ENCODE data around the gene LRP1-AS. TPM values are rescaled to one million over a fixed set of nuclear protein-coding genes. Genes with fewer than 3 reads are reported as not detected.
A peak's percentile ranks its signal among the peaks of the same experiment; 100 is the strongest.

LRP1-AS gene
- polyA plus RNA-seq, 3 donors from 2014 or later = not detected

DNA sequence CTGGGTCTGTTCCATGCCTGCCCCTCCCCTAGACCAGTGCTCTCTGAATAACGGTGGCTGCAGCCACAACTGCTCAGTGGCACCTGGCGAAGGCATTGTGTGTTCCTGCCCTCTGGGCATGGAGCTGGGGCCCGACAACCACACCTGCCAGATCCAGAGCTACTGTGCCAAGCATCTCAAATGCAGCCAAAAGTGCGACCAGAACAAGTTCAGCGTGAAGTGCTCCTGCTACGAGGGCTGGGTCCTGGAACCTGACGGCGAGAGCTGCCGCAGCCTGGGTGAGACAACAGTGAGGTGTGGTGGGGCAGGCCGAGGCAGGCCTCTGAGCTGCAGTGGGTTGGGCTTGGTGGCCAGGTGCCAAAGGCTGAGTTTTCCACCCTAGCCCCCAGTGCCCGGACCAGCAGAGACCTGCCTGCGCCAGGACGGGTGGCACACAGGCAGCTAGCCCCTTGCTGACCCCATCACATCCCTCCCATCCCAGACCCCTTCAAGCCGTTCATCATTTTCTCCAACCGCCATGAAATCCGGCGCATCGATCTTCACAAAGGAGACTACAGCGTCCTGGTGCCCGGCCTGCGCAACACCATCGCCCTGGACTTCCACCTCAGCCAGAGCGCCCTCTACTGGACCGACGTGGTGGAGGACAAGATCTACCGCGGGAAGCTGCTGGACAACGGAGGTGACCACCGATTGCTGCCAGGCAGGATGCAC, 28.2 kb upstream of the LRP1-AS start:
- H3K4me1 Mint-ChIP-seq = no peaks in the 10 kb centered on the region
- H3K27ac Mint-ChIP-seq = no peak overlapping the region
- no peaks in the 10 kb centered on the region for H3K9me3 Mint-ChIP-seq
- H3K27me3 Mint-ChIP-seq (ENCODE audit: low read depth in 3 of 3) = peaks cover 0 to 5% (median 4%) of the 10 kb centered on the region in 3 donors
- no peak overlapping the region for H3K4me3 Mint-ChIP-seq
- peak in 2 of 3 donors; percentile 18 to 24 for DNase-seq
- H3K36me3 Mint-ChIP-seq = no peaks in the 10 kb centered on the region

GRCh38 chr12:57173683-57174082, 26.3 kb upstream of the LRP1-AS start:
- Mint-ChIP-seq H3K4me3 (no peak overlapping the region), H3K4me1 (no peaks in the 10 kb centered on the region), H3K9me3 (no peaks in the 10 kb centered on the region), H3K27me3 (ENCODE audit: low read depth in 3 of 3) (peaks cover 0 to 5% (median 4%) of the 10 kb centered on the region in 3 donors), H3K27ac (no peak overlapping the region), H3K36me3 (no peaks in the 10 kb centered on the region)
- no peak for DNase-seq

- no peaks in the 10 kb centered on the region for H3K4me1 Mint-ChIP-seq
- no peak overlapping the region for H3K4me3 Mint-ChIP-seq
- no peaks in the 10 kb centered on the region for H3K9me3 Mint-ChIP-seq
- no peak overlapping the region for H3K27ac Mint-ChIP-seq
- no peaks in the 10 kb centered on the region for H3K36me3 Mint-ChIP-seq
- DNase-seq = peak in 1 of 3 donors; percentile 23
- peaks cover 0 to 5% (median 2%) of the 10 kb centered on the region in 3 donors for H3K27me3 Mint-ChIP-seq (ENCODE audit: low read depth in 3 of 3)
Measured at GRCh38 chr12:57173089-57173488, 25.7 kb upstream of the LRP1-AS start.

DNA sequence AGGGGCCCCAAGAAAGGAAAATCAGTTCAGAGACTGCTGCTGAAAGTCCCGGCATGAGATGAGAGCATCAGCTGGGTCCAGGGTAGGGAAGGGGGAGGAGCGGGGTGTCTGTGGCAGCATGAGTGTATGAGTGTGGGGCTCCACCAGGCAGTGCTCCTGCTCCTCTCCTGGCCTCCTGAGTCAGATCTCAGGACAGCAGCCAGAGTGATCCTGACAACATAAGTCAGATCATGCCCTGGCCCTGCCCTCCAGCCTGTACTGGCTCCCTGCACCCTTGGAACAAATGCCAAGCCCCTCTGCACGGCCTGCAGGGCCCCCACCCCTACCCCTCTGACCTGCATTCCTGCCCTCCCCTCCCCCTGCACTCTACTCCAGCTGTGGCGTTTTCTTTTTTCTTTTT, 24.2 kb upstream of the LRP1-AS start:
- H3K27ac Mint-ChIP-seq = no peak overlapping the region
- peaks cover 0 to 8% (median 4%) of the 10 kb centered on the region in 3 donors for H3K27me3 Mint-ChIP-seq (ENCODE audit: low read depth in 3 of 3)
- no peak for DNase-seq
- H3K36me3 Mint-ChIP-seq = no peaks in the 10 kb centered on the region
- no peaks in the 10 kb centered on the region for H3K9me3 Mint-ChIP-seq
- no peak overlapping the region for H3K4me3 Mint-ChIP-seq
- H3K4me1 Mint-ChIP-seq = no peaks in the 10 kb centered on the region

GRCh38 chr12:57170927-57171326, 23.5 kb upstream of the LRP1-AS start:
- Mint-ChIP-seq H3K27me3 (ENCODE audit: low read depth in 3 of 3) (peaks cover 0 to 5% (median 4%) of the 10 kb centered on the region in 3 donors), H3K36me3 (no peaks in the 10 kb centered on the region), H3K4me1 (no peaks in the 10 kb centered on the region), H3K9me3 (no peaks in the 10 kb centered on the region), H3K27ac (no peak overlapping the region), H3K4me3 (no peak overlapping the region)
- no peak for DNase-seq

GRCh38 chr12:57170408-57170807, 23.0 kb upstream of the LRP1-AS start:
- no peak overlapping the region for H3K27ac Mint-ChIP-seq

DNA sequence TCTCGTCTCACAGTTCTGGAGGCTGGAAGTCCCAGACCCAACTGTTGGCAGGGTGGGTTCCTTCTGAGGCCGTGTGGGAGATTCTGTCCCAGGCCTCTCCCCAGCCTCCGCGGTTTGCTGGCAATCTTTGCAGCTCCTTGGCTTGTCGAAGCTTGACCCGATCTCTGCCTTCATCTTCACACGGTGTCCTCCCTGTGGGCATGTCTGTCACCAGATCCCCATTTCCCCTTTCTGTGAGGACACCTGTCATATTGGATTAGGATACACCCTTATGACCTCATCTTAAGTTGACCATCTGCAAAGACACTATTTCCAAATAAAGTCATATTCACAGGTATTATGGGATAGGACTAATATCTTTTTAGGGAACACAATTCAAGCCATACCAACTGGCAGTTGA, 22.6 kb upstream of the LRP1-AS start:
- Mint-ChIP-seq H3K27ac (no peak overlapping the region), H3K27me3 (ENCODE audit: low read depth in 3 of 3) (peaks cover 1 to 6% (median 4%) of the 10 kb centered on the region in 3 donors), H3K4me1 (no peaks in the 10 kb centered on the region), H3K36me3 (no peaks in the 10 kb centered on the region), H3K4me3 (no peak overlapping the region), H3K9me3 (no peaks in the 10 kb centered on the region)
- no peak for DNase-seq

More at GRCh38 chr12:57170408-57170807, 23.0 kb upstream of the LRP1-AS start:
- Mint-ChIP-seq H3K36me3 (no peaks in the 10 kb centered on the region), H3K9me3 (no peaks in the 10 kb centered on the region), H3K27me3 (ENCODE audit: low read depth in 3 of 3) (peaks cover 0 to 5% (median 4%) of the 10 kb centered on the region in 3 donors), H3K4me1 (no peaks in the 10 kb centered on the region), H3K4me3 (no peak overlapping the region)
- DNase-seq = no peak

DNA sequence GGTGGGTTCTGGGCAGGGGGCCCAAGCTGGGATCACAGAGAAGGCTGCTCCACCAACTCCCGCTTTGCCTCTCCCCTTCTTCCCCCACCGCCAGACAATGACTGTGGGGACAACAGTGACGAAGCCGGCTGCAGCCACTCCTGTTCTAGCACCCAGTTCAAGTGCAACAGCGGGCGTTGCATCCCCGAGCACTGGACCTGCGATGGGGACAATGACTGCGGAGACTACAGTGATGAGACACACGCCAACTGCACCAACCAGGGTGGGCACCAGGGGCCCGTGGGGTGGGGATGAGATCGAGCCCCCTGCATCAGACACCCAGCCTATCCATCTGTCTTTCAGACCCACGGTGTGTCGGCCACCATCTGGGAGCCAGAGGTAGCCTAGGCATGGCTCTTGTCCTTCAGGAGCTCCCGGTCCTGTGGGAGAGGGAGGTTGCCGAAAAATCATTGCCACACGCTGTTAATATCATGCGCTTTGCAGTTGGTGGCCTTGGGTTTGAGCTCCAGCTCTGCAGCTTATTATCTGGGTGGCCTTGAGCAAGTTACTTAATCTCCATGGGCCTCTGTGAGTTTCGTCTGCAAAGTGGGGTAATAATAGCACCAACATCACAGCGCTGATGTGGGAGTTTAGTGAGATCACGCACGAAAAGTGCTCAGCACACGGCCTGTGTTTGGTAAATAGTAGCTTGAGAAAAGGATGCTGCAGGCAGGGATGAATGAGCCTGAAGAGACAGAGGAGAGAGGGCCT, 21.8 kb upstream of the LRP1-AS start:
- Mint-ChIP-seq H3K4me1 (no peaks in the 10 kb centered on the region), H3K36me3 (no peaks in the 10 kb centered on the region), H3K9me3 (no peaks in the 10 kb centered on the region), H3K27ac (no peak overlapping the region), H3K27me3 (ENCODE audit: low read depth in 3 of 3) (peaks cover 3 to 10% (median 4%) of the 10 kb centered on the region in 3 donors), H3K4me3 (peak overlapping the region in 1 of 5 donors; percentile 46)
- no peak for DNase-seq

GRCh38 chr12:57168058-57168457, 20.6 kb upstream of the LRP1-AS start:
- Mint-ChIP-seq H3K9me3 (no peaks in the 10 kb centered on the region), H3K27ac (no peak overlapping the region), H3K27me3 (ENCODE audit: low read depth in 3 of 3) (peaks cover 3 to 8% (median 3%) of the 10 kb centered on the region in 3 donors), H3K36me3 (no peaks in the 10 kb centered on the region), H3K4me3 (no peak overlapping the region), H3K4me1 (no peaks in the 10 kb centered on the region)
- no peak for DNase-seq

DNA sequence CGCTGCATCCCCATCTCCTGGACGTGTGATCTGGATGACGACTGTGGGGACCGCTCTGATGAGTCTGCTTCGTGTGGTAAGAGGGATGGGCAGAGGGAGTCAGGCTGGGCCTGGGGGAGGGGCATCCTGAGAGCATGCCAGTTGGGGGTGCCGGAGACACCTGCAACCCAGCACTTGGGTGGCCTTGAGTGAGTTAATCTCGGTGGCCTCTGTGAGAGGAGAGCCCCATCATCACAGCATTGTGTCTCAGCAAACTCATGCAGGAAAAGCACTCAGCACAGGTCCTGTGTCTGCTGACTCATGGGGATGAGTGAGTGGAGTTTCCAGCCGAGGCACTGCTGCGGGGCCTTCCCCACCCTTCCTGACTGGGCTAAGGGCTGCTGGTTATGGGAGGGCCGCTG, 19.6 kb upstream of the LRP1-AS start:
- Mint-ChIP-seq H3K4me1 (no peaks in the 10 kb centered on the region), H3K27me3 (ENCODE audit: low read depth in 3 of 3) (peaks cover 2 to 8% (median 3%) of the 10 kb centered on the region in 3 donors), H3K36me3 (no peaks in the 10 kb centered on the region), H3K9me3 (no peaks in the 10 kb centered on the region), H3K27ac (no peak overlapping the region), H3K4me3 (no peak overlapping the region)
- no peak for DNase-seq

DNA sequence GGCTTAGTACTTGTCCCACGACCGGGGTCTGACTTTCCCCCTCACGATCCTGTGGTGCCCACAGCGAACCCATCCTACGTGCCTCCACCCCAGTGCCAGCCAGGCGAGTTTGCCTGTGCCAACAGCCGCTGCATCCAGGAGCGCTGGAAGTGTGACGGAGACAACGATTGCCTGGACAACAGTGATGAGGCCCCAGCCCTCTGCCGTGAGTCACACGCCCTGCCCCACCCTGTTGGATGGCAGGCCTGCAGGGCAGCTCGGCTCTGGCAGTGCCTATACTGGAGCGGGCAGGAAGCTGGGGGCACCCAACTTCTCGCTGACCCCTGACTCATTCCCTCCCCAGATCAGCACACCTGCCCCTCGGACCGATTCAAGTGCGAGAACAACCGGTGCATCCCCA, 18.3 kb upstream of the LRP1-AS start:
- H3K4me3 Mint-ChIP-seq = no peak overlapping the region
- no peaks in the 10 kb centered on the region for H3K9me3 Mint-ChIP-seq
- no peaks in the 10 kb centered on the region for H3K36me3 Mint-ChIP-seq
- H3K27me3 Mint-ChIP-seq (ENCODE audit: low read depth in 3 of 3) = peaks cover 2 to 9% (median 8%) of the 10 kb centered on the region in 3 donors
- no peak for DNase-seq
- no peak overlapping the region for H3K27ac Mint-ChIP-seq
- no peaks in the 10 kb centered on the region for H3K4me1 Mint-ChIP-seq

- H3K27ac Mint-ChIP-seq = no peak overlapping the region
Measured at GRCh38 chr12:57164966-57165625, 17.7 kb upstream of the LRP1-AS start.

DNA sequence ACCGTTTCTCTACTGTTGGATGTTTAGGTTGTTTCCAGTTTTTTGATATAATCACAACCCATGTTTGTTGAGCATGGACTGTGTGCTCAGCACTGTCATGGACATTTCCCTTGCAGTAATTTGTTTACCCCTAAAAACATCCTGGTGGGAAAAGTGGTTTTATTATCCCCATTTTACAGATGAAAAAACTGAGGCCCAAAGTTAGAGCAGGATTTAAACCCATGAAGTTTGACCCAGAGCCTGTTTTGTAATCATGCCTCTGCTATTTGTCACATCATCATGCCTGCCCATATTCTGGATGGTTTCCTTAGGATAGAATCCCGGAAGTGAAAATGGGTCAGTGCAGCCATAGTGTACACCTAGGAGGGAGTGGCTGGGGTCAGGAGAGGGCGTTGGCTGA, 17.0 kb upstream of the LRP1-AS start:
- no peak overlapping the region for H3K27ac Mint-ChIP-seq
- no peaks in the 10 kb centered on the region for H3K4me1 Mint-ChIP-seq
- H3K36me3 Mint-ChIP-seq = no peaks in the 10 kb centered on the region
- peaks cover 7 to 9% (median 8%) of the 10 kb centered on the region in 3 donors for H3K27me3 Mint-ChIP-seq (ENCODE audit: low read depth in 3 of 3)
- H3K9me3 Mint-ChIP-seq = no peaks in the 10 kb centered on the region
- no peak for DNase-seq
- H3K4me3 Mint-ChIP-seq = no peak overlapping the region

More at GRCh38 chr12:57164966-57165625, 17.7 kb upstream of the LRP1-AS start:
- no peak overlapping the region for H3K4me3 Mint-ChIP-seq
- no peak for DNase-seq
- no peaks in the 10 kb centered on the region for H3K9me3 Mint-ChIP-seq
- no peaks in the 10 kb centered on the region for H3K36me3 Mint-ChIP-seq
- H3K27me3 Mint-ChIP-seq (ENCODE audit: low read depth in 3 of 3) = peaks cover 4 to 9% (median 8%) of the 10 kb centered on the region in 3 donors
- H3K4me1 Mint-ChIP-seq = no peaks in the 10 kb centered on the region

GRCh38 chr12:57162553-57163125, 15.2 kb upstream of the LRP1-AS start:
- Mint-ChIP-seq H3K27me3 (ENCODE audit: low read depth in 3 of 3) (peaks cover 5 to 9% (median 9%) of the 10 kb centered on the region in 3 donors), H3K27ac (no peak overlapping the region), H3K36me3 (no peaks in the 10 kb centered on the region), H3K9me3 (no peaks in the 10 kb centered on the region), H3K4me1 (peaks cover 14 to 18% of the 10 kb centered on the region in 2 donors), H3K4me3 (no peak overlapping the region)
- DNase-seq = no peak
